WTC11 (cell line): ENCODE results near the gene RACK1. TPM values are rescaled to one million over a fixed set of nuclear protein-coding genes. Genes with fewer than 3 reads are reported as not detected.

Source experiments
- ATAC-seq: fragments of 200-7000 bp; cut with Tn5 transposase; 2 replicates; pipeline ENCODE4 v1.10.0; 2021; ENCODE audit warnings: mild to moderate bottlenecking, moderate library complexity
- CTCF ChIA-PET: fragments of 300-600 bp; sonication (Branson Sonifier 250); formaldehyde crosslinking; loops from one replicate; lab custom pipeline; 2021; ENCODE audit warnings: antibody characterized with exemption; lab: Charles Lee
- POLR2A ChIA-PET: fragments of 350-600 bp; sonication (Branson Sonifier 250); formaldehyde crosslinking; loops from one replicate; lab custom pipeline; 2021; ENCODE audit warnings: antibody characterized with exemption; lab: Charles Lee
- DNase-seq: peaks from one replicate; pipeline ENCODE4 v3.0.0; 2021; ENCODE audit warnings: low spot score
- H3K27ac Mint-ChIP-seq: 2 replicates; pipeline ENCODE4 v1.8.0; 2021; ENCODE audit warnings: mixed read lengths
- H3K27me3 Mint-ChIP-seq: 2 replicates; pipeline ENCODE4 v1.8.0; 2021; ENCODE audit warnings: low read depth, mild to moderate bottlenecking, moderate library complexity, mixed read lengths
- H3K36me3 Mint-ChIP-seq: 2 replicates; pipeline ENCODE4 v1.8.0; 2021; ENCODE audit warnings: mixed read lengths
- H3K4me1 Mint-ChIP-seq: 2 replicates; pipeline ENCODE4 v1.8.0; 2022; ENCODE audit warnings: mixed read lengths
- H3K4me3 Mint-ChIP-seq: 2 replicates; pipeline ENCODE4 v1.8.0; 2021; ENCODE audit warnings: mild to moderate bottlenecking, moderate library complexity, mixed read lengths
- H3K9me3 Mint-ChIP-seq: 2 replicates; pipeline ENCODE4 v1.8.0; 2021; ENCODE audit warnings: mixed read lengths
- ATF2 ChIP-seq: sonication (generic); formaldehyde crosslinking; IDR thresholded peaks from 2 replicates; pipeline ENCODE4 v1.8.1; 2022; ENCODE audit warnings: low read depth, missing genetic modification reagents, borderline replicate concordance
- ATF6 ChIP-seq: sonication (generic); formaldehyde crosslinking; IDR thresholded peaks from 2 replicates; pipeline ENCODE4 v1.8.1; 2023; ENCODE audit warnings: mild to moderate bottlenecking, missing genetic modification reagents
- CTCF ChIP-seq: fragments of 200-600 bp; IDR thresholded peaks from 2 replicates; pipeline ENCODE4 v1.8.0; 2022; ENCODE audit warnings: antibody characterized with exemption
- ELF4 ChIP-seq: sonication (generic); formaldehyde crosslinking; IDR thresholded peaks from 2 replicates; pipeline ENCODE4 v1.8.1; 2022; ENCODE audit warnings: low read depth, mild to moderate bottlenecking, moderate library complexity, missing genetic modification reagents
- EMX1 ChIP-seq: fragments of 250-450 bp; sonication (Bioruptor Pico); IDR thresholded peaks from 2 replicates; pipeline ENCODE4 v1.8.0; 2021; ENCODE audit warnings: mild to moderate bottlenecking
- ETV6 ChIP-seq: sonication (generic); formaldehyde crosslinking; IDR thresholded peaks from 2 replicates; pipeline ENCODE4 v1.8.1; 2022; ENCODE audit warnings: mild to moderate bottlenecking, missing genetic modification reagents
- GABPB1 ChIP-seq: sonication (generic); formaldehyde crosslinking; IDR thresholded peaks from 2 replicates; pipeline ENCODE4 v1.8.1; 2023; ENCODE audit warnings: mild to moderate bottlenecking, missing genetic modification reagents
- NR1H2 ChIP-seq: sonication (generic); formaldehyde crosslinking; IDR thresholded peaks from 2 replicates; pipeline ENCODE4 v1.9.0; 2021; ENCODE audit warnings: mild to moderate bottlenecking, moderate library complexity, missing genetic modification reagents
- RELA ChIP-seq: sonication (generic); formaldehyde crosslinking; IDR thresholded peaks from 2 replicates; pipeline ENCODE4 v1.8.1; 2022; ENCODE audit warnings: missing genetic modification reagents, mild to moderate bottlenecking, borderline replicate concordance
- RORB ChIP-seq: fragments of 250-450 bp; sonication (Bioruptor Pico); IDR thresholded peaks from 2 replicates; pipeline ENCODE4 v1.9.0; 2021; ENCODE audit warnings: mild to moderate bottlenecking
- SMAD3 ChIP-seq: sonication (generic); formaldehyde crosslinking; IDR thresholded peaks from 2 replicates; pipeline ENCODE4 v1.8.0; 2022; ENCODE audit warnings: missing genetic modification reagents, mild to moderate bottlenecking, borderline replicate concordance
- ZNF263 ChIP-seq: sonication (generic); formaldehyde crosslinking; IDR thresholded peaks from 2 replicates; pipeline ENCODE4 v1.8.1; 2022; ENCODE audit warnings: low read depth, mild to moderate bottlenecking, moderate library complexity, missing genetic modification reagents
- ZNF317 ChIP-seq: sonication (generic); formaldehyde crosslinking; IDR thresholded peaks from 2 replicates; pipeline ENCODE4 v1.8.1; 2023; ENCODE audit warnings: low read depth, mild to moderate bottlenecking, moderate library complexity, missing genetic modification reagents, borderline replicate concordance
- total RNA-seq: library from RNA; stranded (reverse); gene quantifications from 3 replicates; pipeline ENCODE4 v1.2.3, GENCODE V29; 2021

Gene RACK1
- total RNA-seq, 1 experiment from 2014 or later, result 2,360 TPM

- TF ChIP-seq GABPB1 (CRISPR knock-in tag) (peak; percentile 94), ETV6 (CRISPR knock-in tag) (no peak), RELA (CRISPR knock-in tag) (no peak), ZNF317 (no peak), EMX1 (CRISPR knock-in tag) (no peak)
- H3K27ac Mint-ChIP-seq, result peak overlapping the region; percentile 100
- H3K9me3 Mint-ChIP-seq, result no peaks in the 10 kb centered on the region
- ChIA-PET POLR2A (interaction anchor here (0.7 to 1.3 kb wide), 2 partner anchors 18 to 20 kb away, joined by 4 read pairs; partner anchors contain the start of gene TRIM41), CTCF (interaction anchor here (0.6 kb wide), 1 partner anchor 31 kb away, joined by 4 read pairs; no protein-coding TSS in a partner anchor)
- peaks cover 70% of the 10 kb centered on the region for H3K36me3 Mint-ChIP-seq
- no peaks in the 10 kb centered on the region; the same call in 1 of the 2 replicates for H3K27me3 Mint-ChIP-seq
- DNase-seq (no peak), ATAC-seq (no peak)
- peak overlapping the region; percentile 99 for H3K4me3 Mint-ChIP-seq
- peaks cover 43% of the 10 kb centered on the region for H3K4me1 Mint-ChIP-seq
Measured at GRCh38 chr5:181241393-181241975, 2.2 kb downstream of the RACK1 start.

GRCh38 chr5:181239062-181239663 is 4.5 kb downstream of the RACK1 start:
- POLR2A ChIA-PET, result interaction anchor here (0.6 kb wide), 1 partner anchor 11 kb away, joined by 3 read pairs; no protein-coding TSS in a partner anchor
- H3K36me3 Mint-ChIP-seq, result peaks cover 79% of the 10 kb centered on the region

More at GRCh38 chr5:181239062-181239663, 4.5 kb downstream of the RACK1 start:
- no peaks in the 10 kb centered on the region; the same call in 1 of the 2 replicates for H3K27me3 Mint-ChIP-seq
- DNase-seq (no peak), ATAC-seq (no peak)
- TF ChIP-seq ATF2 (CRISPR knock-in tag) (no peak), NR1H2 (CRISPR knock-in tag) (no peak), CTCF (no peak), ZNF263 (CRISPR knock-in tag) (no peak), ATF6 (no peak), RORB (CRISPR knock-in tag) (no peak), ELF4 (CRISPR knock-in tag) (no peak), SMAD3 (CRISPR knock-in tag) (no peak)
- peaks cover 37% of the 10 kb centered on the region for H3K4me1 Mint-ChIP-seq
- H3K4me3 Mint-ChIP-seq, result no peak overlapping the region; the same call in 1 of the 2 replicates
- H3K9me3 Mint-ChIP-seq, result no peaks in the 10 kb centered on the region
- H3K27ac Mint-ChIP-seq, result peak overlapping the region; percentile 95
- CTCF ChIA-PET, result no interaction called here
